CD4-positive, alpha-beta memory T cell (primary cell): ENCODE data around the gene THOC2. TPM values are rescaled to one million over a fixed set of nuclear protein-coding genes. Genes with fewer than 3 reads are reported as not detected.
A peak's percentile ranks its signal among the peaks of the same experiment; 100 is the strongest.
"Not testable (repeated sequence)": the region's sequence is repeated elsewhere in the genome, so short reads cannot be mapped to it uniquely, and the experiment has no call there.

Source experiments
- CTCF ChIA-PET: fragments of 350-600 bp; sonication (Branson Sonifier 250); formaldehyde crosslinking; loops from one replicate; lab custom pipeline; 2021; ENCODE audit warnings: inconsistent platforms; ENCODE audit not compliant: partially characterized antibody; lab: Charles Lee
- POLR2A ChIA-PET: fragments of 350-600 bp; sonication (Branson Sonifier 250); formaldehyde crosslinking; loops from one replicate; lab custom pipeline; 2021; ENCODE audit not compliant: partially characterized antibody; lab: Charles Lee
- DNase-seq, 5 donors: peaks; one replicate each; pipeline versions ENCODE4 v3.0.0 to v3.0.0-alpha.2; 2020 to 2022; ENCODE audit warnings: mixed read lengths in 1 of 5
- H3K27ac ChIP-seq: one replicate; pipeline ENCODE4 v1.7.0; 2013; ENCODE audit warnings: low read depth, low read length
- H3K27me3 ChIP-seq: 2 replicates; pipeline ENCODE4 v1.7.0; 2013; ENCODE audit warnings: mild to moderate bottlenecking, low read length, moderate library complexity; ENCODE audit not compliant: insufficient read depth
- H3K36me3 ChIP-seq: 2 replicates; pipeline ENCODE4 v1.7.0; 2013; ENCODE audit warnings: mild to moderate bottlenecking, low read length, moderate library complexity; ENCODE audit not compliant: insufficient read depth
- H3K4me1 ChIP-seq: 2 replicates; pipeline ENCODE4 v1.7.0; 2013; ENCODE audit warnings: mild to moderate bottlenecking, low read length, moderate library complexity; ENCODE audit not compliant: insufficient read depth
- H3K4me3 ChIP-seq, 2 donors: one replicate each; pipeline ENCODE4 v1.7.0; 2013; ENCODE audit warnings: low read length in 2 of 2, mild to moderate bottlenecking in 1 of 2
- H3K9me3 ChIP-seq, 2 donors: one replicate each; pipeline ENCODE4 v1.7.0; 2013; ENCODE audit warnings: low read length in 2 of 2, control low read depth in 1 of 2; ENCODE audit not compliant: control insufficient read depth in 1 of 2
- H3K27ac Mint-ChIP-seq, 7 donors: one replicate each; pipeline ENCODE4 v1.8.0; 2020 to 2021; ENCODE audit warnings: mixed read lengths in 7 of 7, mild to moderate bottlenecking in 6 of 7, inconsistent platforms in 3 of 7, moderate library complexity in 3 of 7
- H3K27me3 Mint-ChIP-seq, 2 donors: one replicate each; pipeline ENCODE4 v1.8.0; 2020 to 2021; ENCODE audit warnings: mixed read lengths in 2 of 2
- H3K36me3 Mint-ChIP-seq, 2 donors: one replicate each; pipeline ENCODE4 v1.8.0; 2020 to 2021; ENCODE audit warnings: mixed read lengths in 2 of 2, inconsistent platforms in 1 of 2, mild to moderate bottlenecking in 1 of 2
- H3K4me1 Mint-ChIP-seq, 4 donors: one replicate each; pipeline ENCODE4 v1.8.0; 2020 to 2021; ENCODE audit warnings: mixed read lengths in 4 of 4, mild to moderate bottlenecking in 1 of 4
- H3K4me3 Mint-ChIP-seq, 8 donors: one replicate each; pipeline ENCODE4 v1.8.0; 2020 to 2021; ENCODE audit warnings: mixed read lengths in 8 of 8, mild to moderate bottlenecking in 7 of 8, moderate library complexity in 6 of 8, inconsistent platforms in 3 of 8
- H3K9me3 Mint-ChIP-seq, 8 donors: one replicate each; pipeline ENCODE4 v1.8.0; 2020 to 2021; ENCODE audit warnings: mixed read lengths in 8 of 8, mild to moderate bottlenecking in 5 of 8, inconsistent platforms in 3 of 8, moderate library complexity in 1 of 8
- intact Hi-C: fragments of 100-400 bp; cut with micrococcal nuclease; formaldehyde crosslinking; loops from one replicate; pipeline ENCODE4 v1.15.1; 2023
- polyA plus RNA-seq, 2 donors: library from polyadenylated mRNA; unstranded; fragments of 300-500 nt; fragmentation: Illumina TruSeq; gene quantifications; one replicate each; pipeline ENCODE4 v1.2.3, GENCODE V29; 2021
- total RNA-seq, 2 experiments: library from RNA; stranded (reverse); gene quantifications; one replicate each; pipeline ENCODE4 v1.2.3, GENCODE V29; 2021

Gene THOC2
- total and polyA plus RNA-seq, 4 experiments from 2014 or later, result 22.0 to 104 (median 72.0) TPM

- Mint-ChIP-seq H3K36me3 (peaks cover 0 to 3% of the 10 kb centered on the region in 2 donors), H3K4me3 (peak overlapping the region in 1 of 8 donors; percentile 36), H3K27ac (peak overlapping the region in 2 of 7 donors; percentile 2 to 3), H3K9me3 (no peaks in the 10 kb centered on the region), H3K27me3 (no peaks in the 10 kb centered on the region), H3K4me1 (peaks cover 16 to 29% (median 18%) of the 10 kb centered on the region in 4 donors)
- Histone ChIP-seq H3K4me3 (no peak overlapping the region), H3K27ac (no peak overlapping the region), H3K27me3 (no peaks in the 10 kb centered on the region), H3K4me1 (peaks cover 6% of the 10 kb centered on the region), H3K36me3 (no peaks in the 10 kb centered on the region), H3K9me3 (no peaks in the 10 kb centered on the region)
- DNase-seq, result no peak
- CTCF ChIA-PET, result no interaction called here
- POLR2A ChIA-PET, result interaction anchor here (0.6 kb wide), 1 partner anchor 46 kb away, joined by 3 read pairs; no protein-coding TSS in a partner anchor
- intact Hi-C loops, result no loop called here
Measured at GRCh38 chrX:123720486-123720885, 12.4 kb downstream of the THOC2 start.

- H3K4me3 Mint-ChIP-seq, result no peak overlapping the region
- peaks cover 0 to 6% of the 10 kb centered on the region in 2 donors for H3K36me3 Mint-ChIP-seq
- POLR2A ChIA-PET, result interaction anchor here (1.1 kb wide), 1 partner anchor 16 kb away, joined by 3 read pairs; no protein-coding TSS in a partner anchor
- peaks cover 21% of the 10 kb centered on the region for H3K4me1 ChIP-seq
- no peaks in the 10 kb centered on the region for H3K27me3 ChIP-seq
- H3K27ac Mint-ChIP-seq, result peak overlapping the region in 4 of 7 donors; percentile 15 to 77 (median 58)
- CTCF ChIA-PET, result no interaction called here
- no peaks in the 10 kb centered on the region for H3K9me3 Mint-ChIP-seq
- H3K9me3 ChIP-seq, result no peaks in the 10 kb centered on the region
- H3K27me3 Mint-ChIP-seq, result no peaks in the 10 kb centered on the region
- H3K36me3 ChIP-seq, result no peaks in the 10 kb centered on the region
- DNase-seq, result no peak
- H3K27ac ChIP-seq, result no peak overlapping the region
- intact Hi-C loops, result no loop called here
- no peak overlapping the region for H3K4me3 ChIP-seq
- peaks cover 12 to 42% (median 24%) of the 10 kb centered on the region in 4 donors for H3K4me1 Mint-ChIP-seq
Measured at GRCh38 chrX:123713841-123714240, 19.0 kb downstream of the THOC2 start.

- H3K9me3 ChIP-seq, result no peaks in the 10 kb centered on the region
- peak overlapping the region in 1 of 7 donors; percentile 77 for H3K27ac Mint-ChIP-seq
- no peak for DNase-seq
- no peaks in the 10 kb centered on the region for H3K9me3 Mint-ChIP-seq
- H3K4me3 Mint-ChIP-seq, result no peak overlapping the region
- ChIA-PET CTCF (no interaction called here), POLR2A (no interaction called here)
- intact Hi-C loops, result no loop called here
- no peaks in the 10 kb centered on the region for H3K36me3 ChIP-seq
- no peak overlapping the region for H3K27ac ChIP-seq
- H3K4me1 Mint-ChIP-seq, result peaks cover 12 to 42% (median 24%) of the 10 kb centered on the region in 4 donors
- no peak overlapping the region for H3K4me3 ChIP-seq
- H3K36me3 Mint-ChIP-seq, result peaks cover 0 to 6% of the 10 kb centered on the region in 2 donors
- H3K27me3 Mint-ChIP-seq, result no peaks in the 10 kb centered on the region
- H3K4me1 ChIP-seq, result peaks cover 21% of the 10 kb centered on the region
- no peaks in the 10 kb centered on the region for H3K27me3 ChIP-seq
Measured at GRCh38 chrX:123713434-123713833, 19.4 kb downstream of the THOC2 start.

GRCh38 chrX:123711201-123711600, 21.7 kb downstream of the THOC2 start:
- H3K4me3 ChIP-seq, intact Hi-C loops, H3K9me3 ChIP-seq, DNase-seq, H3K9me3 Mint-ChIP-seq, H3K27ac ChIP-seq, H3K4me3 Mint-ChIP-seq, POLR2A ChIA-PET, H3K27me3 Mint-ChIP-seq, H3K36me3 Mint-ChIP-seq, H3K27ac Mint-ChIP-seq, H3K27me3 ChIP-seq, H3K36me3 ChIP-seq, CTCF ChIA-PET: not testable (repeated sequence)
- H3K4me1 Mint-ChIP-seq, result peaks cover 11 to 33% (median 17%) of the 10 kb centered on the region in 4 donors
- H3K4me1 ChIP-seq, result peaks cover 15% of the 10 kb centered on the region

GRCh38 chrX:123704781-123705180, 28.1 kb downstream of the THOC2 start:
- H3K27me3 ChIP-seq, result no peaks in the 10 kb centered on the region
- H3K4me1 ChIP-seq, result no peaks in the 10 kb centered on the region
- Mint-ChIP-seq H3K36me3 (peaks cover 1 to 7% of the 10 kb centered on the region in 2 donors), H3K27me3 (no peaks in the 10 kb centered on the region), H3K27ac (peak overlapping the region in 1 of 7 donors; percentile 57), H3K4me3 (no peak overlapping the region), H3K4me1 (peaks cover 0 to 5% (median 4%) of the 10 kb centered on the region in 4 donors), H3K9me3 (no peaks in the 10 kb centered on the region)
- H3K27ac ChIP-seq, result no peak overlapping the region
- no peaks in the 10 kb centered on the region for H3K36me3 ChIP-seq
- DNase-seq, result no peak
- ChIA-PET POLR2A (no interaction called here), CTCF (no interaction called here)
- intact Hi-C loops, result no loop called here
- no peaks in the 10 kb centered on the region for H3K9me3 ChIP-seq
- no peak overlapping the region for H3K4me3 ChIP-seq

- peaks cover 0 to 2% (median under 1%) of the 10 kb centered on the region in 4 donors for H3K4me1 Mint-ChIP-seq
- H3K27me3 Mint-ChIP-seq, result no peaks in the 10 kb centered on the region
- Histone ChIP-seq H3K36me3 (no peaks in the 10 kb centered on the region), H3K4me3 (no peak overlapping the region), H3K4me1 (no peaks in the 10 kb centered on the region), H3K9me3 (no peaks in the 10 kb centered on the region), H3K27ac (no peak overlapping the region), H3K27me3 (no peaks in the 10 kb centered on the region)
- no peak overlapping the region for H3K4me3 Mint-ChIP-seq
- no peak for DNase-seq
- intact Hi-C loops, result no loop called here
- H3K9me3 Mint-ChIP-seq, result no peaks in the 10 kb centered on the region
- peak overlapping the region in 1 of 7 donors; percentile 5 for H3K27ac Mint-ChIP-seq
- peaks cover 0 to 7% of the 10 kb centered on the region in 2 donors for H3K36me3 Mint-ChIP-seq
- ChIA-PET POLR2A (no interaction called here), CTCF (no interaction called here)
Measured at GRCh38 chrX:123698979-123699520, 33.8 kb downstream of the THOC2 start.

GRCh38 chrX:123696334-123696733, 36.5 kb downstream of the THOC2 start:
- Mint-ChIP-seq H3K9me3 (no peaks in the 10 kb centered on the region), H3K27ac (no peak overlapping the region), H3K4me3 (no peak overlapping the region), H3K4me1 (peaks cover 0 to 4% (median under 1%) of the 10 kb centered on the region in 4 donors), H3K27me3 (no peaks in the 10 kb centered on the region), H3K36me3 (peaks cover 0 to 17% of the 10 kb centered on the region in 2 donors)
- no peaks in the 10 kb centered on the region for H3K36me3 ChIP-seq
- ChIA-PET CTCF (no interaction called here), POLR2A (no interaction called here)
- DNase-seq, result no peak
- no peak overlapping the region for H3K27ac ChIP-seq
- H3K27me3 ChIP-seq, result no peaks in the 10 kb centered on the region
- no peaks in the 10 kb centered on the region for H3K4me1 ChIP-seq
- no peak overlapping the region for H3K4me3 ChIP-seq
- no peaks in the 10 kb centered on the region for H3K9me3 ChIP-seq
- intact Hi-C loops, result no loop called here
